Hepatocyte (in vitro differentiated cells): ENCODE results near the gene KIAA1217. TPM values are rescaled to one million over a fixed set of nuclear protein-coding genes. Genes with fewer than 3 reads are reported as not detected.

ENCODE experiments used
- DNase-seq: peaks from one replicate; pipeline ENCODE4 v3.0.0-alpha.2; 2016; ENCODE audit warnings: low spot score
- H2AFZ ChIP-seq: fragments of 200-600 bp; sonication (generic); 2 replicates; pipeline ENCODE4 v1.6.0; 2016; ENCODE audit warnings: antibody characterized with exemption, mild to moderate bottlenecking
- H3K27ac ChIP-seq: fragments of 200-600 bp; sonication (generic); 2 replicates; pipeline ENCODE4 v1.5.1; 2016; ENCODE audit warnings: mild to moderate bottlenecking
- H3K27me3 ChIP-seq: fragments of 200-600 bp; sonication (generic); 2 replicates; pipeline ENCODE4 v1.6.1; 2016
- H3K36me3 ChIP-seq: fragments of 200-600 bp; sonication (generic); replicated peaks from 2 replicates; pipeline ENCODE4 v1.5.1; 2016; ENCODE audit warnings: low read depth; ENCODE audit not compliant: insufficient read depth
- H3K4me1 ChIP-seq: fragments of 200-600 bp; sonication (generic); 2 replicates; pipeline ENCODE4 v1.5.1; 2016; ENCODE audit warnings: mild to moderate bottlenecking, moderate library complexity; ENCODE audit not compliant: insufficient read depth
- H3K4me2 ChIP-seq: fragments of 200-600 bp; sonication (generic); 2 replicates; pipeline ENCODE4 v1.6.0; 2016
- H3K4me3 ChIP-seq: fragments of 200-600 bp; sonication (generic); 2 replicates; pipeline ENCODE4 v1.5.1; 2016; ENCODE audit warnings: mild to moderate bottlenecking
- H3K79me2 ChIP-seq: fragments of 200-600 bp; sonication (generic); 2 replicates; pipeline ENCODE4 v1.6.0; 2017; ENCODE audit warnings: mild to moderate bottlenecking
- H3K9me2 ChIP-seq: fragments of 200-600 bp; sonication (generic); replicated peaks from 2 replicates; pipeline ENCODE4 v1.6.0; 2017; ENCODE audit warnings: mild to moderate bottlenecking; ENCODE audit not compliant: insufficient read depth
- H3K9me3 ChIP-seq: fragments of 200-600 bp; sonication (generic); 2 replicates; pipeline ENCODE4 v1.5.1; 2016; ENCODE audit warnings: low read depth, mild to moderate bottlenecking
- H4K20me1 ChIP-seq: fragments of 200-600 bp; sonication (generic); 2 replicates; pipeline ENCODE4 v1.6.0; 2016; ENCODE audit warnings: mild to moderate bottlenecking; ENCODE audit not compliant: insufficient read depth, poor library complexity, severe bottlenecking
- CTCF ChIP-seq: fragments of 200-600 bp; sonication (generic); IDR thresholded peaks from 2 replicates; pipeline ENCODE4 v1.5.1; 2016; ENCODE audit warnings: antibody characterized with exemption, mild to moderate bottlenecking; ENCODE audit not compliant: poor library complexity
- EZH2 ChIP-seq: fragments of 200-600 bp; sonication (generic); IDR thresholded peaks from 2 replicates; pipeline ENCODE4 v1.6.1; 2016; ENCODE audit warnings: antibody characterized with exemption, mild to moderate bottlenecking, borderline replicate concordance
- EZH2phosphoT487 ChIP-seq: fragments of 200-600 bp; sonication (generic); IDR thresholded peaks from one replicate; pipeline ENCODE4 v1.6.1; 2018; ENCODE audit warnings: antibody characterized with exemption, mild to moderate bottlenecking, low read depth, moderate library complexity; ENCODE audit not compliant: unreplicated experiment, severe bottlenecking
- WGBS: methylation state at CpG from one replicate; pipeline ENCODE4 v1.1.6; 2016; ENCODE audit warnings: low lambda C conversion rate; ENCODE audit errors: missing lambda C conversion rate; 5-methylcytosine and 5-hydroxymethylcytosine counted together
- polyA plus RNA-seq: library from polyadenylated mRNA; unstranded; fragments of >200 nt; fragmentation: Nextera tagmentation; extraction: Ambion mirVana; gene quantifications from 2 replicates; pipeline ENCODE4 v1.2.1, GENCODE V29; 2016
- total RNA-seq: library from RNA; depleted of rRNA; stranded (reverse); fragments of >200 nt; gene quantifications from 2 replicates; pipeline ENCODE4 v1.2.3, GENCODE V29; 2014

Gene KIAA1217
- total and polyA plus RNA-seq, 2 experiments from 2014 or later = 31.6 to 33.2 TPM

- peak overlapping the region; percentile 23 for H2AFZ ChIP-seq
- H3K4me2 ChIP-seq = peak overlapping the region; percentile 73
Observed at GRCh38 chr10:24240041-24240751, 31.3 kb downstream of the KIAA1217 start.

GRCh38 chr10:24241536-24242040, 32.6 kb downstream of the KIAA1217 start:
- TF ChIP-seq EZH2phosphoT487 (no peak), CTCF (no peak), EZH2 (no peak)
- Histone ChIP-seq H3K79me2 (peaks cover 67% of the 10 kb centered on the region), H2AFZ (no peak overlapping the region), H3K4me2 (peak overlapping the region; percentile 73), H3K4me1 (peaks cover 32% of the 10 kb centered on the region), H3K9me2 (no peaks in the 10 kb centered on the region), H3K9me3 (no peaks in the 10 kb centered on the region), H3K36me3 (no peaks in the 10 kb centered on the region), H3K4me3 (no peak overlapping the region), H3K27me3 (no peaks in the 10 kb centered on the region), H4K20me1 (no peaks in the 10 kb centered on the region), H3K27ac (peak overlapping the region; percentile 87)
- no peak for DNase-seq
- 73% methylated on average over 5 of the region's 5 CpGs for WGBS

More at GRCh38 chr10:24240041-24240751, 31.3 kb downstream of the KIAA1217 start:
- H3K27me3 ChIP-seq = no peaks in the 10 kb centered on the region
- H3K27ac ChIP-seq = peak overlapping the region; percentile 87
- peak; percentile 19 for DNase-seq
- no peaks in the 10 kb centered on the region for H3K36me3 ChIP-seq
- H3K9me2 ChIP-seq = no peaks in the 10 kb centered on the region
- no peaks in the 10 kb centered on the region for H4K20me1 ChIP-seq
- peaks cover 62% of the 10 kb centered on the region for H3K79me2 ChIP-seq
- peaks cover 43% of the 10 kb centered on the region for H3K4me1 ChIP-seq
- TF ChIP-seq CTCF (no peak), EZH2 (no peak), EZH2phosphoT487 (no peak)
- peak overlapping the region; percentile 22 for H3K4me3 ChIP-seq
- H3K9me3 ChIP-seq = no peaks in the 10 kb centered on the region
- WGBS = 46% methylated on average over 8 of the region's 8 CpGs

GRCh38 chr10:24242562-24242961, 33.6 kb downstream of the KIAA1217 start:
- Histone ChIP-seq H2AFZ (no peak overlapping the region), H3K4me1 (peaks cover 22% of the 10 kb centered on the region), H3K4me3 (no peak overlapping the region), H3K9me2 (no peaks in the 10 kb centered on the region), H3K27me3 (no peaks in the 10 kb centered on the region), H3K79me2 (peaks cover 72% of the 10 kb centered on the region), H3K27ac (no peak overlapping the region), H3K4me2 (no peak overlapping the region), H3K9me3 (no peaks in the 10 kb centered on the region), H3K36me3 (no peaks in the 10 kb centered on the region), H4K20me1 (no peaks in the 10 kb centered on the region)
- no peak for TF ChIP-seq CTCF
- WGBS = 84% methylated on average over 4 of the region's 4 CpGs
- no peak for DNase-seq
